OCI-LY3 (cell line): ENCODE results near the gene GJE1.
A peak's percentile ranks its signal among the peaks of the same experiment; 100 is the strongest.

Experiments used
- CTCF ChIP-seq: fragments of 200-600, 300-600 bp; sonication (generic); IDR thresholded peaks from 2 replicates; pipeline ENCODE4 v1.5.1; 2014; ENCODE audit warnings: antibody characterized with exemption, low read length, low read depth
- EZH2phosphoT487 ChIP-seq: fragments of 200-600 bp; shearing (Covaris generic); IDR thresholded peaks from 2 replicates; pipeline ENCODE4 v1.6.1; 2018; ENCODE audit warnings: antibody characterized with exemption, mixed run types, low read depth

DNA sequence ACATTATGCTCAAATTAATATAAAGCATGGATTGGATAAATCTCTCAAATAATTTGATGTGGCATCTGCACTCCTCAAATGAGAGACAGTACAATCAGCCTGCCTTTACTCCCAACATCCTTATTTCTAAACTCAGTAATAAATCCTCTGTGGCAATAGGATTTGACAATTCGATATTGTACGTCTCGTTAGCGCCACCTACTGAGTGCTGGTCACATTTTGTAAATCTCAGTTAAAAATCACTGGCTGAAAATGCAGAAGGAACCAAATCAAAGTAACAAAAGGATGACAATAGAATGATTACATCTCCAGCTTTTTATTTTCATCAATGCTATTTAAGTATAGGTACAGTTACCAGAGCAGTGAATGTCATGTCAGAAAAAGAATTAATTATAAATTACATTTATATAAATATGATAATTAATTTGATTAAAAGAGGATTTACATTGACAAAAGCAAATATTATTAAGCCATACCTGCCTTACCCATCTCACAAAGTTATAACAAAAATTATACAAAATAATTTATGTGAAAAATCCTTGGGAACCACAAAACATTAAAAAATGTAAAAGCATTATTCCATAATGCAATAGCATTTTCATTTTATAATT lies 20.2 kb upstream of the GJE1 start:
- TF ChIP-seq CTCF: peak; percentile 69
- no peak for TF ChIP-seq EZH2phosphoT487
